PC-9 (cell line): Measurements from ENCODE around the gene STARD13. TPM values are rescaled to one million over a fixed set of nuclear protein-coding genes. Genes with fewer than 3 reads are reported as not detected.

Experiments
- BruUV-seq: library from RNA; stranded (reverse); fragments of 400-500 nt; replicated peaks from 2 replicates; lab custom pipeline; 2021; lab: Mats Ljungman, UMichigan
- CTCF ChIA-PET: fragments of 300-600 bp; sonication (Branson Sonifier 250); formaldehyde crosslinking; loops from one replicate; lab custom pipeline; 2022; ENCODE audit warnings: antibody characterized with exemption; lab: Charles Lee
- POLR2A ChIA-PET: fragments of 300-600 bp; sonication (Branson Sonifier 250); formaldehyde crosslinking; loops from one replicate; lab custom pipeline; 2022; ENCODE audit warnings: antibody characterized with exemption; ENCODE audit not compliant: unreplicated experiment; lab: Charles Lee
- DNase-seq, 2 experiments: peaks; one replicate each; pipeline versions ENCODE4 v3.0.0 to v3.0.0-alpha.2; 2015 to 2022; ENCODE audit warnings: mixed read lengths in 1 of 2
- H2AFZ ChIP-seq: fragments of 200-600 bp; sonication (generic); 2 replicates; pipeline ENCODE4 v1.8.1; 2017; ENCODE audit warnings: antibody characterized with exemption
- H3F3A ChIP-seq: fragments of 200-600 bp; sonication (generic); 2 replicates; pipeline ENCODE4 v1.8.1; 2017; ENCODE audit warnings: antibody characterized with exemption, mild to moderate bottlenecking, low read depth; ENCODE audit not compliant: insufficient read depth
- H3K27ac ChIP-seq: fragments of 200-600 bp; sonication (generic); 2 replicates; pipeline ENCODE4 v1.6.1; 2016; ENCODE audit warnings: mixed run types
- H3K27me3 ChIP-seq: fragments of 200-600 bp; sonication (generic); 2 replicates; pipeline ENCODE4 v1.6.1; 2016; ENCODE audit warnings: low read depth, mixed run types; ENCODE audit not compliant: insufficient read depth
- H3K36me3 ChIP-seq: fragments of 200-600 bp; sonication (generic); 2 replicates; pipeline ENCODE4 v1.6.1; 2016; ENCODE audit warnings: low read depth, mixed run types
- H3K4me1 ChIP-seq: fragments of 200-600 bp; sonication (generic); replicated peaks from 2 replicates; pipeline ENCODE4 v1.6.1; 2016; ENCODE audit warnings: mixed run types; ENCODE audit not compliant: insufficient read depth
- H3K4me2 ChIP-seq: fragments of 200-600 bp; sonication (generic); 2 replicates; pipeline ENCODE4 v1.6.1; 2017; ENCODE audit warnings: mixed run types
- H3K4me3 ChIP-seq: fragments of 200-600 bp; sonication (generic); 2 replicates; pipeline ENCODE4 v1.6.1; 2016; ENCODE audit warnings: mixed run types
- H3K79me2 ChIP-seq: fragments of 200-600 bp; sonication (generic); 2 replicates; pipeline ENCODE4 v1.6.1; 2017; ENCODE audit warnings: low read depth, mixed run types
- H3K9me2 ChIP-seq: fragments of 200-600 bp; sonication (generic); 2 replicates; pipeline ENCODE4 v1.8.1; 2017; ENCODE audit warnings: mild to moderate bottlenecking; ENCODE audit not compliant: insufficient read depth
- H3K9me3 ChIP-seq: fragments of 200-600 bp; sonication (generic); 2 replicates; pipeline ENCODE4 v1.8.1; 2016; ENCODE audit warnings: low read depth; ENCODE audit not compliant: insufficient read depth
- H4K20me1 ChIP-seq: fragments of 200-600 bp; sonication (generic); 2 replicates; pipeline ENCODE4 v1.8.1; 2017; ENCODE audit not compliant: insufficient read depth
- CTCF ChIP-seq: fragments of 200-600 bp; sonication (generic); conservative IDR thresholded peaks from 2 replicates; pipeline ENCODE4 v1.6.1; 2017; ENCODE audit warnings: mixed run types, antibody characterized with exemption, mild to moderate bottlenecking, moderate library complexity
- EZH2 ChIP-seq: fragments of 200-600 bp; sonication (generic); IDR thresholded peaks from 2 replicates; pipeline ENCODE4 v1.8.0; 2017; ENCODE audit warnings: antibody characterized with exemption, low read depth
- intact Hi-C: fragments of 100-400 bp; cut with micrococcal nuclease; formaldehyde crosslinking; loops from one replicate; pipeline ENCODE4 v1.10.0; 2022; ENCODE audit not compliant: unreplicated experiment
- total RNA-seq: library from RNA; stranded (reverse); gene quantifications from 2 replicates; pipeline ENCODE4 v1.2.3, GENCODE V29; 2021

Gene STARD13
- total RNA-seq, 1 experiment from 2014 or later: 19.6 TPM

- H3K79me2 ChIP-seq: peaks cover 8% of the 10 kb centered on the region; the same call in 1 of the 2 replicates
- ChIA-PET CTCF (no interaction called here), POLR2A (no interaction called here)
- no peak overlapping the region for H3K4me2 ChIP-seq
- H3K27ac ChIP-seq: no peak overlapping the region
- BruUV-seq: no TSS peak
- no peak for DNase-seq
- no peaks in the 10 kb centered on the region for H3K27me3 ChIP-seq
- no peaks in the 10 kb centered on the region for H4K20me1 ChIP-seq
- no peaks in the 10 kb centered on the region for H3K9me2 ChIP-seq
- H3K4me3 ChIP-seq: no peak overlapping the region
- H3K36me3 ChIP-seq: 0 out of 2 replicates have a peak, but pooled peaks cover 4% of the 10 kb centered on the region
- TF ChIP-seq EZH2 (no peak), CTCF (no peak)
- peaks cover 23% of the 10 kb centered on the region for H3K4me1 ChIP-seq
- no peaks in the 10 kb centered on the region for H3K9me3 ChIP-seq
- H3F3A ChIP-seq: peaks cover 11% of the 10 kb centered on the region; the same call in 1 of the 2 replicates
- intact Hi-C loops: no loop called here
- H2AFZ ChIP-seq: no peak overlapping the region
These were observed 79.1 kb downstream of the STARD13 start for GRCh38 chr13:33206425-33206824.

GRCh38 chr13:33205804-33206221 lies 79.7 kb downstream of the STARD13 start:
- H3K9me2 ChIP-seq: no peaks in the 10 kb centered on the region
- POLR2A ChIA-PET: interaction anchor here (0.6 kb wide), 1 partner anchor 12 kb away, joined by 3 read pairs; no protein-coding TSS in a partner anchor

GRCh38 chr13:33205224-33205623 lies 80.3 kb downstream of the STARD13 start:
- no peak overlapping the region for H2AFZ ChIP-seq
- no peak for TF ChIP-seq EZH2
- TF ChIP-seq CTCF: no peak
- H4K20me1 ChIP-seq: no peaks in the 10 kb centered on the region
- no peak overlapping the region for H3K4me2 ChIP-seq
- intact Hi-C loops: no loop called here
- no TSS peak for BruUV-seq
- peaks cover 23% of the 10 kb centered on the region for H3K4me1 ChIP-seq
- peaks cover 11% of the 10 kb centered on the region; the same call in 1 of the 2 replicates for H3F3A ChIP-seq
- ChIA-PET POLR2A (interaction anchor here (0.6 kb wide), 1 partner anchor 13 kb away, joined by 3 read pairs; no protein-coding TSS in a partner anchor), CTCF (no interaction called here)
- no peak for DNase-seq
- H3K4me3 ChIP-seq: no peak overlapping the region
- H3K9me3 ChIP-seq: no peaks in the 10 kb centered on the region
- H3K36me3 ChIP-seq: 0 out of 2 replicates have a peak, but pooled peaks cover 4% of the 10 kb centered on the region
- H3K9me2 ChIP-seq: no peaks in the 10 kb centered on the region
- no peak overlapping the region for H3K27ac ChIP-seq
- no peaks in the 10 kb centered on the region for H3K27me3 ChIP-seq
- peaks cover 6% of the 10 kb centered on the region; the same call in 1 of the 2 replicates for H3K79me2 ChIP-seq

More at GRCh38 chr13:33205804-33206221, 79.7 kb downstream of the STARD13 start:
- Histone ChIP-seq H3F3A (peaks cover 11% of the 10 kb centered on the region; the same call in 1 of the 2 replicates), H4K20me1 (no peaks in the 10 kb centered on the region), H3K79me2 (peaks cover 6% of the 10 kb centered on the region; the same call in 1 of the 2 replicates), H3K27me3 (no peaks in the 10 kb centered on the region), H3K9me3 (no peaks in the 10 kb centered on the region), H3K4me2 (no peak overlapping the region), H3K4me1 (peaks cover 23% of the 10 kb centered on the region), H2AFZ (no peak overlapping the region), H3K27ac (no peak overlapping the region), H3K36me3 (0 out of 2 replicates have a peak, but pooled peaks cover 4% of the 10 kb centered on the region), H3K4me3 (no peak overlapping the region)
- BruUV-seq: no TSS peak
- intact Hi-C loops: no loop called here
- no peak for DNase-seq
- CTCF ChIA-PET: no interaction called here
- TF ChIP-seq EZH2 (no peak), CTCF (no peak)
